Coronary artery (tissue), 2 donors: ENCODE measurements around the gene CRYBB2.
"Not testable (repeated sequence)": the region's sequence is repeated elsewhere in the genome, so short reads cannot be mapped to it uniquely, and the experiment has no call there.

Experiments used
- DNase-seq: peaks from one replicate; pipeline ENCODE4 v3.0.0-alpha.2; 2017; ENCODE audit warnings: low spot score
- H3K27ac ChIP-seq, 2 donors: fragments of 200-600 bp; sonication (generic); one replicate each; pipeline ENCODE4 v1.5.1; 2016 to 2019
- H3K4me3 ChIP-seq: fragments of 200-600 bp; sonication (generic); 2 replicates; pipeline ENCODE4 v1.5.1; 2016; ENCODE audit warnings: mild to moderate bottlenecking, moderate library complexity
- CTCF ChIP-seq: fragments of 200-600 bp; sonication (generic); IDR thresholded peaks from one replicate; pipeline ENCODE4 v1.5.1; 2019; ENCODE audit warnings: antibody characterized with exemption

The CRYBB2 gene

GRCh38 chr22:25177226-25177625 is 42.2 kb upstream of the CRYBB2 start:
- DNase-seq = no peak
- TF ChIP-seq CTCF = no peak
- no peak overlapping the region for H3K27ac ChIP-seq
- no peak overlapping the region for H3K4me3 ChIP-seq

- no peak for TF ChIP-seq CTCF
- no peak overlapping the region for H3K4me3 ChIP-seq
- no peak for DNase-seq
- no peak overlapping the region for H3K27ac ChIP-seq
Measured at GRCh38 chr22:25177895-25178294, 41.5 kb upstream of the CRYBB2 start.

GRCh38 chr22:25178348-25178747 is 41.1 kb upstream of the CRYBB2 start:
- H3K27ac ChIP-seq, H3K4me3 ChIP-seq: not testable (repeated sequence)

GRCh38 chr22:25178869-25179631 is 40.4 kb upstream of the CRYBB2 start:
- H3K4me3 ChIP-seq, DNase-seq: not testable (repeated sequence)

More at GRCh38 chr22:25178348-25178747, 41.1 kb upstream of the CRYBB2 start:
- not testable (repeated sequence) for DNase-seq

GRCh38 chr22:25182131-25183110 is 37.0 kb upstream of the CRYBB2 start:
- no peak for DNase-seq
- peak overlapping the region; percentile 27 to 69 for H3K27ac ChIP-seq
- TF ChIP-seq CTCF = no peak
- H3K4me3 ChIP-seq = no peak overlapping the region

More at GRCh38 chr22:25178869-25179631, 40.4 kb upstream of the CRYBB2 start:
- not testable (repeated sequence) for H3K27ac ChIP-seq

- no peak for TF ChIP-seq CTCF
- no peak overlapping the region for H3K27ac ChIP-seq
- no peak for DNase-seq
Measured at GRCh38 chr22:25183949-25184619, 35.4 kb upstream of the CRYBB2 start.

GRCh38 chr22:25186140-25186539 is 33.3 kb upstream of the CRYBB2 start:
- no peak for TF ChIP-seq CTCF
- DNase-seq = no peak
- no peak overlapping the region for H3K27ac ChIP-seq
- no peak overlapping the region for H3K4me3 ChIP-seq

More at GRCh38 chr22:25183949-25184619, 35.4 kb upstream of the CRYBB2 start:
- no peak overlapping the region for H3K4me3 ChIP-seq
